Upper lobe of right lung (tissue), 1 donor: ENCODE data around the gene NIN. TPM values are rescaled to one million over a fixed set of nuclear protein-coding genes. Genes with fewer than 3 reads are reported as not detected.

Experiments
- ATAC-seq: fragments of 200-7000 bp; cut with Tn5 transposase; one replicate; pipeline ENCODE4 v1.9.1; 2020; ENCODE audit warnings: mild to moderate bottlenecking, moderate library complexity
- DNase-seq: peaks from one replicate; pipeline ENCODE4 v3.0.0-alpha.2; 2020
- H3K27ac ChIP-seq: fragments of 200-600 bp; one replicate; pipeline ENCODE4 v1.8.0; 2022
- H3K27me3 ChIP-seq: fragments of 200-600 bp; one replicate; pipeline ENCODE4 v1.8.0; 2022; ENCODE audit warnings: mild to moderate bottlenecking
- H3K36me3 ChIP-seq: fragments of 200-600 bp; one replicate; pipeline ENCODE4 v1.8.0; 2022
- H3K4me1 ChIP-seq: fragments of 200-600 bp; one replicate; pipeline ENCODE4 v1.8.0; 2022
- H3K4me3 ChIP-seq: fragments of 200-600 bp; one replicate; pipeline ENCODE4 v1.8.0; 2022; ENCODE audit warnings: mild to moderate bottlenecking
- H3K9me3 ChIP-seq: fragments of 200-600 bp; one replicate; pipeline ENCODE4 v1.8.0; 2022
- CTCF ChIP-seq: fragments of 200-600 bp; IDR thresholded peaks from one replicate; pipeline ENCODE4 v1.8.0; 2022; ENCODE audit warnings: antibody characterized with exemption
- intact Hi-C: fragments of 100-400 bp; cut with DNase I; formaldehyde crosslinking; loops from one replicate; pipeline ENCODE4 v1.11.0; 2022
- total RNA-seq: library from RNA; stranded (reverse); fragmentation: NEBNext Ultra II Directional; extraction: Animal tissue kit (Norgen Biotek cat#: 25700); gene quantifications from one replicate; pipeline ENCODE4 v1.2.1, GENCODE V29; 2021
- donor health status: DM: no; HTN: yes; CAD: no; lungs with severe emphysema.

Gene NIN
- total RNA-seq, 1 donor from 2014 or later = 37.5 TPM

- peaks cover 80% of the 10 kb centered on the region for H3K36me3 ChIP-seq
- no peaks in the 10 kb centered on the region for H3K4me1 ChIP-seq
- ATAC-seq (no peak), DNase-seq (no peak)
- no peak for TF ChIP-seq CTCF
- no peaks in the 10 kb centered on the region for H3K27me3 ChIP-seq
- intact Hi-C loops = no loop called here
- H3K9me3 ChIP-seq = no peaks in the 10 kb centered on the region
- no peak overlapping the region for H3K4me3 ChIP-seq
- H3K27ac ChIP-seq = no peak overlapping the region
Measured at GRCh38 chr14:50741567-50741966, 89.4 kb downstream of the NIN start.

GRCh38 chr14:50740856-50741255 is 90.1 kb downstream of the NIN start:
- intact Hi-C loops = no loop called here
- no peak for TF ChIP-seq CTCF
- Histone ChIP-seq H3K36me3 (peaks cover 78% of the 10 kb centered on the region), H3K9me3 (no peaks in the 10 kb centered on the region), H3K27ac (no peak overlapping the region), H3K4me3 (no peak overlapping the region), H3K4me1 (no peaks in the 10 kb centered on the region), H3K27me3 (no peaks in the 10 kb centered on the region)
- DNase-seq = no peak
- ATAC-seq = no peak

- no peak overlapping the region for H3K27ac ChIP-seq
- ATAC-seq = no peak
Measured at GRCh38 chr14:50739186-50739585, 91.8 kb downstream of the NIN start.

GRCh38 chr14:50736932-50737419 is 94.0 kb downstream of the NIN start:
- Histone ChIP-seq H3K27ac (no peak overlapping the region), H3K9me3 (no peaks in the 10 kb centered on the region), H3K4me3 (no peak overlapping the region), H3K36me3 (peaks cover 76% of the 10 kb centered on the region), H3K27me3 (no peaks in the 10 kb centered on the region), H3K4me1 (no peaks in the 10 kb centered on the region)
- intact Hi-C loops = no loop called here
- ATAC-seq = no peak
- no peak for DNase-seq
- TF ChIP-seq CTCF = no peak

More at GRCh38 chr14:50739186-50739585, 91.8 kb downstream of the NIN start:
- TF ChIP-seq CTCF = no peak
- intact Hi-C loops = no loop called here
- Histone ChIP-seq H3K36me3 (peaks cover 78% of the 10 kb centered on the region), H3K9me3 (no peaks in the 10 kb centered on the region), H3K4me3 (no peak overlapping the region), H3K27me3 (no peaks in the 10 kb centered on the region), H3K4me1 (no peaks in the 10 kb centered on the region)
- DNase-seq = no peak

- no peak overlapping the region for H3K4me3 ChIP-seq
Measured at GRCh38 chr14:50734950-50735695, 95.8 kb downstream of the NIN start.

More at GRCh38 chr14:50734950-50735695, 95.8 kb downstream of the NIN start:
- DNase-seq (no peak), ATAC-seq (no peak)
- no peaks in the 10 kb centered on the region for H3K9me3 ChIP-seq
- no peaks in the 10 kb centered on the region for H3K4me1 ChIP-seq
- peaks cover 85% of the 10 kb centered on the region for H3K36me3 ChIP-seq
- H3K27me3 ChIP-seq = no peaks in the 10 kb centered on the region
- no peak overlapping the region for H3K27ac ChIP-seq
- TF ChIP-seq CTCF = no peak
- intact Hi-C loops = no loop called here
